Astrocyte of the cerebellum (primary cell): ENCODE data around the gene BDH1.

Experiments used
- DNase-seq: peaks from one replicate; pipeline ENCODE4 v3.0.0-alpha.2; 2011; ENCODE audit warnings: low read depth
- H3K4me3 ChIP-seq: 2 replicates; pipeline ENCODE4 v1.5.1; 2011; ENCODE audit warnings: mild to moderate bottlenecking, low read depth, low read length, moderate library complexity
- CTCF ChIP-seq: IDR thresholded peaks from 2 replicates; pipeline ENCODE4 v1.5.1; 2012; ENCODE audit warnings: low read length, low read depth, moderate library complexity, mild to moderate bottlenecking; ENCODE audit errors: missing control alignments
- in situ Hi-C: cut with HindIII; loops from 2 replicates; pipeline ENCODE4 v1.10.0; 2017; ENCODE audit warnings: low sequenced_read_pairs

The BDH1 gene

GRCh38 chr3:197510642-197511018 lies 45.1 kb downstream of the BDH1 start:
- no peak for TF ChIP-seq CTCF
- in situ Hi-C loops, result loop anchor here (10.0 kb wide), 1 partner anchor 64 kb away; no protein-coding TSS in a partner anchor
- no peak overlapping the region for H3K4me3 ChIP-seq
- DNase-seq, result no peak

GRCh38 chr3:197508924-197509775 lies 46.6 kb downstream of the BDH1 start:
- H3K4me3 ChIP-seq, result peak overlapping the region; percentile 34
- in situ Hi-C loops, result no loop called here
- no peak for DNase-seq
- TF ChIP-seq CTCF, result no peak

- no peak overlapping the region for H3K4me3 ChIP-seq
- TF ChIP-seq CTCF, result no peak
- no peak for DNase-seq
- in situ Hi-C loops, result no loop called here
Observed at GRCh38 chr3:197508461-197508860, 47.3 kb downstream of the BDH1 start.

GRCh38 chr3:197508051-197508451 lies 47.7 kb downstream of the BDH1 start:
- TF ChIP-seq CTCF, result no peak
- no peak for DNase-seq
- in situ Hi-C loops, result no loop called here
- no peak overlapping the region for H3K4me3 ChIP-seq

GRCh38 chr3:197507541-197507940 lies 48.2 kb downstream of the BDH1 start:
- H3K4me3 ChIP-seq, result no peak overlapping the region
- in situ Hi-C loops, result no loop called here
- TF ChIP-seq CTCF, result no peak
- DNase-seq, result no peak

GRCh38 chr3:197507081-197507480 lies 48.7 kb downstream of the BDH1 start:
- H3K4me3 ChIP-seq, result no peak overlapping the region
- in situ Hi-C loops, result no loop called here
- no peak for TF ChIP-seq CTCF
- no peak for DNase-seq
